IgD-negative memory B cell (primary cell): ENCODE measurements around the gene TMEM270. TPM values are rescaled to one million over a fixed set of nuclear protein-coding genes. Genes with fewer than 3 reads are reported as not detected.
"Not testable (repeated sequence)": the region's sequence is repeated elsewhere in the genome, so short reads cannot be mapped to it uniquely, and the experiment has no call there.

Experiments used
- H3K27ac Mint-ChIP-seq, 3 donors: one replicate each; pipeline ENCODE4 v1.8.0; 2020 to 2022; ENCODE audit warnings: mild to moderate bottlenecking in 3 of 3, mixed read lengths in 3 of 3, moderate library complexity in 1 of 3
- H3K27me3 Mint-ChIP-seq: one replicate; pipeline ENCODE4 v1.8.0; 2021; ENCODE audit warnings: mixed read lengths
- H3K36me3 Mint-ChIP-seq: one replicate; pipeline ENCODE4 v1.8.0; 2020; ENCODE audit warnings: mild to moderate bottlenecking, mixed read lengths
- H3K4me1 Mint-ChIP-seq, 3 donors: one replicate each; pipeline ENCODE4 v1.8.0; 2020 to 2022; ENCODE audit warnings: mixed read lengths in 3 of 3, mild to moderate bottlenecking in 1 of 3
- H3K4me3 Mint-ChIP-seq, 4 donors: one replicate each; pipeline ENCODE4 v1.8.0; 2020 to 2022; ENCODE audit warnings: mild to moderate bottlenecking in 4 of 4, mixed read lengths in 4 of 4, moderate library complexity in 3 of 4
- H3K9me3 Mint-ChIP-seq, 3 donors: one replicate each; pipeline ENCODE4 v1.8.0; 2020 to 2021; ENCODE audit warnings: mixed read lengths in 3 of 3, mild to moderate bottlenecking in 1 of 3
- polyA plus RNA-seq: library from polyadenylated mRNA; unstranded; fragments of 300-500 nt; fragmentation: Illumina TruSeq; gene quantifications from one replicate; pipeline ENCODE4 v1.2.3, GENCODE V29; 2021

The TMEM270 gene
- polyA plus RNA-seq, 1 donor from 2014 or later = not detected

DNA sequence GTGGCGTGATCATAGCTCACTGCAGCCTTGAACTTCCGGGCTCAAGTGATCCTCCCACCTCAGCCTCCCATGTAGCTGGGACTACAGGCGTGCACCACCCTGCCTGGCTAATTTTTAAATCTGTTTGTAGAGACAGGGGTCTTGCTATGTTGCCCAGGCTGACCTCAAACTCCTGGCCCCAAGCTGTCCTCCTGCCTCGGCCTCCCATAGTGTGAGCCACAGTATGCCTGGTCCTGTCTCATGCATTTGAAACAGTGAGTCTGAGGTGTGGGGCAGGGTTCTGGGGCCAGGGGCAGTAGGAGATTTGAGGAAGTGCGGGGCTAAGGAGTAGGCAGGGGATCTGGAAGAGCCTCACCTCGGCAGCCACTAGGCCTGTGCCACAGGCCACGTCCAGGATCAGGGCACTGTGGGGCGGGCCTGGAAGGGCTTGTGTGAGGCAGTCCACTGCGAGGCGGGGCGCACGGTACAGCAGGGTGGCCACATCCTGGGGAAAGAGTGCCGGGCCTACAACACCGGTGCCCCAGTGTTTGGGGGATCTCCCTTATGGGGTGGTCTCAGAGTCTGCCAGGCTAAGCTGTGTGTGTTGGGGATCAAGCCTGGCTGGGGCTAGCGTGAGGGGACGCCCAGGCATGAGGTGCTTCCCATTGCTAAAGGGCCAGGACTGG, 20.1 kb upstream of the TMEM270 start:
- Mint-ChIP-seq H3K27ac (no peak overlapping the region), H3K4me1 (peaks cover 11 to 19% (median 11%) of the 10 kb centered on the region in 3 donors), H3K27me3 (no peaks in the 10 kb centered on the region), H3K9me3 (no peaks in the 10 kb centered on the region), H3K4me3 (peak overlapping the region in 1 of 4 donors; percentile 29), H3K36me3 (no peaks in the 10 kb centered on the region)

DNA sequence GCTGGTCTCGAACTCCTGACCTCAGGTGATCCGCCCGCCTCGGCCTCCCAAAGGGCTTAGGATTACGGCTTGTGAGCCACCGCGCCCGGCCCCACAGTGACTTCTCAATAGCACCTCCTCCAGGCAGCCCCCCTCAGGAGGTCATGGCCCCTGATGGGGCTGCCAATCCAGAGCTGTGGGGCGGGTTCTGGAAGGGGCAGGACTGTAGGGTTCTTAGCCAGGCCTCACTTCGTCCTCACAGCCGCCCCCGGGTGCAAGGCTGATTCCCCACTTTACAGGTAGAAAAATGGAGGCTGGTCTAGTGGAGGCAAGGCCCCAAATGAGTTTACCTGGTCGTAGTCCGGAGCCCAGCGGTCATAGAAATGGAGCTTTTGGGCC, 19.3 kb upstream of the TMEM270 start:
- H3K27ac Mint-ChIP-seq = no peak overlapping the region
- H3K4me3 Mint-ChIP-seq = peak overlapping the region; percentile 79 to 94 (median 87)
- H3K4me1 Mint-ChIP-seq = peaks cover 15 to 23% (median 15%) of the 10 kb centered on the region in 3 donors
- H3K9me3 Mint-ChIP-seq = no peaks in the 10 kb centered on the region
- no peaks in the 10 kb centered on the region for H3K36me3 Mint-ChIP-seq
- H3K27me3 Mint-ChIP-seq = no peaks in the 10 kb centered on the region

- H3K27ac Mint-ChIP-seq = peak within 1 kb of the TSS in 1 of 3 donors; percentile 73
- peak within 1 kb of the TSS; percentile 79 to 94 (median 87) for H3K4me3 Mint-ChIP-seq
- peaks cover 15 to 23% (median 17%) of the 10 kb centered on the region in 3 donors for H3K4me1 Mint-ChIP-seq
- H3K9me3 Mint-ChIP-seq = no peaks in the 10 kb centered on the region
- no peaks in the 10 kb centered on the region for H3K36me3 Mint-ChIP-seq
- no peaks in the 10 kb centered on the region for H3K27me3 Mint-ChIP-seq
These were observed 18.6 kb upstream of the TMEM270 start, which contains the start of gene METTL27 for GRCh38 chr7:73842067-73842976. Gene METTL27 (minus strand): TSS chr7:73842516. CDS start chr7:73842140, 376 bp downstream.

DNA sequence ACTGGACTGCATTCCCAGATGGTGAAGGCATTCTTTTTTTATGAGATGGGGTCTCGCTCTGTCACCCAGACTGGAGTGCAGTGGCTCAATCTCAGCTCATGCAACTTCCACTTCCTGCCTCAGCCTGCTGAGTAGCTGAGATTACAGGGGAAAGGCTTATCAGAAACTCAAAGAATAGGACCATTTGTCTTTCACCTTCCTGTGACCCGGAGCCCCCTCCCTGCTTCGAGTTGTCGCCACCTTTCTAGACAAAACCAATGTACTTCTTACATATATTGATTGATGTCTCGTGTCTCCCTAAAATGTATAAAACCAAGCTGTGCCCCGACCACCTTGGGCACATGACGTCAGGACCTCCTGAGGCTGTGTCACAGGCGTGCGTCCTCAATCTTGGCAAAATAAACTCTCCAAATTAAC, 16.8 kb upstream of the TMEM270 start:
- Mint-ChIP-seq H3K9me3 (no peaks in the 10 kb centered on the region), H3K36me3 (no peaks in the 10 kb centered on the region), H3K27me3 (no peaks in the 10 kb centered on the region), H3K27ac (peak overlapping the region in 2 of 3 donors; percentile 49 to 58), H3K4me1 (peaks cover 15 to 23% (median 17%) of the 10 kb centered on the region in 3 donors), H3K4me3 (peak overlapping the region in 3 of 4 donors; percentile 44 to 76 (median 45))

- Mint-ChIP-seq H3K9me3 (no peaks in the 10 kb centered on the region), H3K27ac (peak overlapping the region in 1 of 3 donors; percentile 74), H3K4me1 (peaks cover 15 to 23% (median 17%) of the 10 kb centered on the region in 3 donors), H3K27me3 (no peaks in the 10 kb centered on the region), H3K4me3 (peak overlapping the region in 2 of 4 donors; percentile 7 to 45), H3K36me3 (no peaks in the 10 kb centered on the region)
These were observed 16.0 kb upstream of the TMEM270 start for GRCh38 chr7:73844848-73845460.

DNA sequence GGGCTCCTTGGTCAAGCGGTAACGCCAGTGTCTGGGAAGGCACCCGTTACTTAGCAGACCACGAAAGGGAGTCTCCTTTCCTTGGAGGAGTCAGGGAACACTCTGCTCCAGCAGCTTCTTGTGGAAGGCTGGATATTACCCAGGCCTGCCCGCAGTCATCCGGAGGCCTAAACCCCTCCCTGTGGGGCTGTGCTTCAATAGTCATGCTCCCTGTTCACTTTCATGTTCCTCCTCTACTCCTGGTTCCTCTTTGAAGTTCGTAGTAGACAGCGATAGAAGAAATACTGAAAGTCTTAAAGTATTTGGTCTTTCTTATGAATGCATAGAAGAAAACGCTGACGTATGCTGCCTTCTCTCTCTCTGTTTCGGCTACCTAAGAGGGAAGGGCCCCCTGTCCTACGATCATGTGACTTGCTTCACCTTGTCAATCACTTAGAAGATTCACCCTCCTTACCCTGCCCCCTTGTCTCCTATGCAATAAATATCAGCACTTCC, 15.2 kb upstream of the TMEM270 start:
- Mint-ChIP-seq H3K4me3 (peak overlapping the region in 3 of 4 donors; percentile 45 to 78 (median 58)), H3K27ac (peak overlapping the region in 2 of 3 donors; percentile 34 to 45), H3K4me1 (peaks cover 15 to 23% (median 17%) of the 10 kb centered on the region in 3 donors)
- not testable (repeated sequence) for H3K27me3 Mint-ChIP-seq, H3K9me3 Mint-ChIP-seq, H3K36me3 Mint-ChIP-seq

DNA sequence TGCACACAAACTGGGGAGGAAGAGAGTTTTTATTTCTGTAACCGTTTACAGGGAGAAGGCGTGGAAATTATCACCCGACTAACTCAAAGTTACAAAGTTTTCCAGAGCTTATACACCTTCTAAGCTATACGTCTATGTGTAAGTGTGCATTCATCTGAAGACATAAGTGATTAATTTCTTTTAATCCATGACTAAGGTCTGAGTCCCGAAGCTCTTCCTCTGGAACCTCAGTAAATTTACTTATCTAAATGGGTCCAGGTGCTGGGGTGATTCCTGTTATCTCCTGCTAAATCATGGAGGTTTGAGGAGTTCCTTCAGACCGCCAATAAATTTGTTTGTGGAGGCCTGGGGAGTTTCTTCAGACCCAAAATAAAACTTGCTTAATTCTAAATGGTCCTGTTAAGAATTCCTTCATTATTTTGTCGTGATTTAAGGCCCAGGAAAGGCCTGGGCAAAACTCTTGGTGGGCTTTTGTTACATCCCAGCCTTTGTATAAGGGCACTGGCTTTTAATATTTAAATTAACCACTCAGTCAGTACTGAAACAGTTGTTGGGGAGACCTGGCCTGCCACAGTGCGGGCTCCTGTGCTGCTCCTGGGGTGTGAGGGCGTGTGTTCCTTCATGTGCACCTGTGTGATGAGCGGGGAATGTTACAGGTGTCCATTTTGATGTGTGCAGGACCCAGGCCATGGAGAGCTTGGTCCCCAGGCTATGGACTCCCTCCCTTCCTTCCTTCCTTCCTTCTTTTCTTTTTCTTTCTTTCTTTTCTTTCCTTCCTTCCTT, 12.8 kb upstream of the TMEM270 start:
- Mint-ChIP-seq H3K4me3 (no peak overlapping the region), H3K36me3 (no peaks in the 10 kb centered on the region), H3K9me3 (no peaks in the 10 kb centered on the region), H3K4me1 (peaks cover 17 to 27% (median 17%) of the 10 kb centered on the region in 3 donors), H3K27ac (no peak overlapping the region), H3K27me3 (no peaks in the 10 kb centered on the region)

DNA sequence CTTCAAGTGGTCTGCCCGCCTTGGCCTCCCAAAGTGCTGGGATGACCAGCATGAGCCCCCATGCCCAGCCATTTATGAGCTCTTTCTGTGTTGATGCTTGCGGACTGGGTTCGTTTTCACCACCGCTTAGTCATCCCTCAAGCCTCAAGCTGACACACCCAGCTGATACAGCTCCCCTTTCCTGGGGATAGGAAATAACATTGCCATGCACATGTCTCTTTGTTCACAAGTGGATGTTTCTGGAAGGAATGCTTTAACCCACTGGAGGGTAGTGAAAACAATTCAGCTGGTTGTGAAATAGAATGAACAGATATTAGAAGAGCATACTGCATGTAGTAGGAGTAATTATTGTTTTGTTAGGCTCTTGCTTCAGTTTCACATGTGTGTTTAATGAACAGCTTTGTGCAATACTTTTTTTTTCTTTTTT, 10.2 kb upstream of the TMEM270 start:
- Mint-ChIP-seq H3K27ac (no peak overlapping the region), H3K4me1 (peaks cover 9 to 11% (median 9%) of the 10 kb centered on the region in 3 donors), H3K4me3 (peak overlapping the region in 1 of 4 donors; percentile 37), H3K36me3 (no peaks in the 10 kb centered on the region), H3K9me3 (peaks cover 0 to 1% (median 0%) of the 10 kb centered on the region in 3 donors), H3K27me3 (peaks cover 4% of the 10 kb centered on the region)

- H3K9me3 Mint-ChIP-seq = peaks cover 0 to 1% (median 0%) of the 10 kb centered on the region in 3 donors
- peaks cover 5% of the 10 kb centered on the region for H3K27me3 Mint-ChIP-seq
- H3K27ac Mint-ChIP-seq = no peak overlapping the region
- H3K4me3 Mint-ChIP-seq = no peak overlapping the region
- peaks cover 3 to 8% (median 6%) of the 10 kb centered on the region in 3 donors for H3K4me1 Mint-ChIP-seq
- no peaks in the 10 kb centered on the region for H3K36me3 Mint-ChIP-seq
These were observed 9.3 kb upstream of the TMEM270 start for GRCh38 chr7:73851410-73852338.

- Mint-ChIP-seq H3K27me3 (peaks cover 7% of the 10 kb centered on the region), H3K4me1 (peaks cover 3 to 8% (median 5%) of the 10 kb centered on the region in 3 donors), H3K36me3 (no peaks in the 10 kb centered on the region), H3K9me3 (peaks cover 0 to 1% (median 0%) of the 10 kb centered on the region in 3 donors), H3K4me3 (no peak overlapping the region), H3K27ac (no peak overlapping the region)
These were observed 8.5 kb upstream of the TMEM270 start for GRCh38 chr7:73852500-73852899.

GRCh38 chr7:73856941-73857340, 4.0 kb upstream of the TMEM270 start:
- no peak overlapping the region for H3K27ac Mint-ChIP-seq
- peak overlapping the region in 1 of 4 donors; percentile 60 for H3K4me3 Mint-ChIP-seq

DNA sequence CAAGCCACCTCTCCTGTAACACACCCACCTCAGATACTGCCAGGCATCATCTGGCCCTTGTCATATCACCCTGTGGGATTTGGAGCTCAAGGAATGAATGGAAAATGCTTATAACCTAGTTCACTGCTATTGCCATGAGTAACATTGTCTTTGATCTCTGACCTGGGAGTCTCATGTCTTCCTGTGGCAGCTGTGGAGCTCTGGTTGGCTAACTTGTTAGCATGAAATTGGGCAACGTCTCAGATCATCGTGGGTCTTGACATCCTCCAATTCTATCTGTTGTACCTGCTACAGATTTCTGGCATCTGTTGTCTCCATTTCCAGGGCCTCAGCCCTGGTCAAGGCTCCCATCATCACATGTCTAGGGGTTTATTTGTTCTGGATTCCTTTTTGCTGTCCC, 2.2 kb upstream of the TMEM270 start:
- Mint-ChIP-seq H3K9me3 (peaks cover 0 to 3% (median 1%) of the 10 kb centered on the region in 3 donors), H3K4me3 (no peak overlapping the region), H3K27ac (peak overlapping the region in 1 of 3 donors; percentile 39), H3K36me3 (peaks cover 3% of the 10 kb centered on the region), H3K27me3 (peaks cover 17% of the 10 kb centered on the region), H3K4me1 (peaks cover 5 to 7% (median 5%) of the 10 kb centered on the region in 3 donors)

More at GRCh38 chr7:73856941-73857340, 4.0 kb upstream of the TMEM270 start:
- Mint-ChIP-seq H3K27me3 (peaks cover 13% of the 10 kb centered on the region), H3K36me3 (no peaks in the 10 kb centered on the region), H3K9me3 (peaks cover 0 to 3% (median 1%) of the 10 kb centered on the region in 3 donors), H3K4me1 (peaks cover 5 to 7% (median 5%) of the 10 kb centered on the region in 3 donors)

- H3K4me3 Mint-ChIP-seq = no peak overlapping the region
- H3K27me3 Mint-ChIP-seq = peaks cover 11% of the 10 kb centered on the region
- peaks cover 3% of the 10 kb centered on the region for H3K36me3 Mint-ChIP-seq
- no peak overlapping the region for H3K27ac Mint-ChIP-seq
- peaks cover 1 to 5% (median 2%) of the 10 kb centered on the region in 3 donors for H3K4me1 Mint-ChIP-seq
- H3K9me3 Mint-ChIP-seq = peaks cover 0 to 3% (median 0%) of the 10 kb centered on the region in 3 donors
These were observed 346 bp downstream of the TMEM270 start for GRCh38 chr7:73861305-73861704.
